ENCODE measurements around the gene ITCH.
"Not testable (repeated sequence)": the region's sequence is repeated elsewhere in the genome, so short reads cannot be mapped to it uniquely, and the experiment has no call there.

GRCh38 chr20:34328207-34328606, 34.9 kb upstream of the ITCH start:
- not testable (repeated sequence) for TF ChIP-seq CTCF, POLR2A (IDR thresholded peaks at IDR 0.05)

Measured in body of pancreas (tissue), 4 donors.